Gastroesophageal sphincter (tissue), 4 donors: Measurements from ENCODE around the gene PTTG1. TPM values are rescaled to one million over a fixed set of nuclear protein-coding genes. Genes with fewer than 3 reads are reported as not detected.

Experiments used
- ATAC-seq: fragments of 150-250 bp; one replicate; pipeline ENCODE4 v1.9.1; 2016; ENCODE audit warnings: mild to moderate bottlenecking, moderate library complexity
- H3K27ac ChIP-seq, 4 donors: fragments of 200-600 bp; sonication (generic) in 3 of 4; 1 replicate in 3 of 4; 2 replicates in 1 of 4; pipeline ENCODE4 v1.5.1; 2016 to 2019
- H3K27me3 ChIP-seq: fragments of 200-600 bp; sonication (generic); one replicate; pipeline ENCODE4 v1.5.1; 2019
- H3K36me3 ChIP-seq, 2 donors: fragments of 200-600 bp; sonication (generic); one replicate each; pipeline ENCODE4 v1.5.1; 2019; ENCODE audit warnings: control low read depth in 1 of 2
- H3K4me1 ChIP-seq, 3 donors: fragments of 200-600 bp; sonication (generic); 1 replicate in 2 of 3; 2 replicates in 1 of 3; pipeline ENCODE4 v1.5.1; 2016 to 2019; ENCODE audit warnings: control low read depth in 2 of 3
- H3K4me3 ChIP-seq, 2 donors: fragments of 200-600 bp; sonication (generic); one replicate each; pipeline ENCODE4 v1.5.1; 2019; ENCODE audit warnings: mild to moderate bottlenecking in 1 of 2, moderate library complexity in 1 of 2
- H3K9me3 ChIP-seq, 3 donors: fragments of 200-600 bp; sonication (generic); one replicate each; pipeline ENCODE4 v1.5.1; 2017 to 2019; ENCODE audit warnings: control low read depth in 2 of 3
- CTCF ChIP-seq, 4 experiments: fragments of 200-600 bp in 2 of 4; fragments of 450-650 bp in 2 of 4; sonication (generic) in 1 of 4; IDR thresholded peaks; one replicate each; pipeline ENCODE4 v1.5.1; 2017 to 2019; ENCODE audit warnings: antibody characterized with exemption in 4 of 4, mild to moderate bottlenecking in 2 of 4, moderate library complexity in 2 of 4
- EP300 ChIP-seq: sonication (generic); formaldehyde crosslinking; IDR thresholded peaks from one replicate; pipeline ENCODE4 v1.6.1; 2017; ENCODE audit warnings: antibody characterized with exemption, mild to moderate bottlenecking
- POLR2A ChIP-seq, 2 donors: fragments of 450-650 bp; IDR thresholded peaks; one replicate each; pipeline ENCODE4 v1.6.1; 2017; ENCODE audit warnings: antibody characterized with exemption in 2 of 2, mild to moderate bottlenecking in 2 of 2, moderate library complexity in 1 of 2
- POLR2AphosphoS5 ChIP-seq: sonication (generic); formaldehyde crosslinking; IDR thresholded peaks from one replicate; pipeline ENCODE4 v1.6.1; 2017; ENCODE audit warnings: antibody characterized with exemption
- WGBS, 2 donors: methylation state at CpG; one replicate each; pipeline ENCODE4 v1.1.5; 2018; ENCODE audit warnings: low coverage in 1 of 2; 5-methylcytosine and 5-hydroxymethylcytosine counted together
- total RNA-seq, 4 donors: library from RNA; depleted of rRNA; stranded (reverse); fragments of >200 nt; gene quantifications; one replicate each; pipeline ENCODE4 v1.1.0, GENCODE V29; 2016

Gene PTTG1
- total RNA-seq, 4 donors from 2014 or later = 3.5 to 31.8 (median 4.8) TPM

GRCh38 chr5:160419458-160420330 lies 2.0 kb upstream of the PTTG1 start:
- TF ChIP-seq CTCF (IDR thresholded peaks at IDR 0.05) (no peak), POLR2A (IDR thresholded peaks at IDR 0.05) (no peak), POLR2AphosphoS5 (no peak), EP300 (no peak)
- peaks cover 0 to 10% of the 10 kb centered on the region in 2 donors for H3K36me3 ChIP-seq
- H3K9me3 ChIP-seq = no peaks in the 10 kb centered on the region
- H3K27me3 ChIP-seq = no peaks in the 10 kb centered on the region
- peaks cover 8 to 54% (median 12%) of the 10 kb centered on the region in 3 donors for H3K4me1 ChIP-seq
- peak overlapping the region; percentile 76 to 90 (median 90) for H3K27ac ChIP-seq
- peak overlapping the region; percentile 75 to 79 for H3K4me3 ChIP-seq
- WGBS, 2 donors = 38 to 39% methylated on average over 11 of the region's 11 CpGs
- no peak for ATAC-seq

- Histone ChIP-seq H3K36me3 (peaks cover 0 to 5% of the 10 kb centered on the region in 2 donors), H3K27me3 (no peaks in the 10 kb centered on the region), H3K27ac (no peak overlapping the region), H3K4me3 (no peak overlapping the region), H3K9me3 (no peaks in the 10 kb centered on the region), H3K4me1 (peaks cover 8 to 50% (median 12%) of the 10 kb centered on the region in 3 donors)
- TF ChIP-seq EP300 (no peak), CTCF (IDR thresholded peaks at IDR 0.05) (no peak), POLR2AphosphoS5 (no peak), POLR2A (IDR thresholded peaks at IDR 0.05) (no peak)
- no peak for ATAC-seq
Measured at GRCh38 chr5:160420331-160420610, 1.4 kb upstream of the PTTG1 start.

GRCh38 chr5:160423099-160423498 lies 1.4 kb downstream of the PTTG1 start:
- no peak for ATAC-seq
- no peaks in the 10 kb centered on the region for H3K9me3 ChIP-seq
- no peak overlapping the region for H3K27ac ChIP-seq
- H3K4me3 ChIP-seq = no peak overlapping the region
- H3K4me1 ChIP-seq = peaks cover 4 to 22% (median 5%) of the 10 kb centered on the region in 3 donors
- no peaks in the 10 kb centered on the region for H3K36me3 ChIP-seq
- 0 to 40% methylated on average over 1 to 2 of the region's 2 CpGs for WGBS, 2 donors
- H3K27me3 ChIP-seq = no peaks in the 10 kb centered on the region
- no peak for TF ChIP-seq POLR2A (IDR thresholded peaks at IDR 0.05)
- TF ChIP-seq CTCF (IDR thresholded peaks at IDR 0.05) = no peak
- TF ChIP-seq POLR2AphosphoS5 = no peak
- no peak for TF ChIP-seq EP300

GRCh38 chr5:160427607-160428006 lies 6.0 kb downstream of the PTTG1 start:
- Histone ChIP-seq H3K4me1 (no peaks in the 10 kb centered on the region), H3K27ac (no peak overlapping the region), H3K4me3 (no peak overlapping the region), H3K9me3 (no peaks in the 10 kb centered on the region), H3K36me3 (no peaks in the 10 kb centered on the region), H3K27me3 (no peaks in the 10 kb centered on the region)
- 83 to 100% methylated on average over 3 of the region's 4 CpGs for WGBS, 2 donors
- no peak for TF ChIP-seq POLR2AphosphoS5
- TF ChIP-seq EP300 = no peak
- no peak for TF ChIP-seq POLR2A (IDR thresholded peaks at IDR 0.05)
- no peak for ATAC-seq

GRCh38 chr5:160432196-160432595 lies 10.5 kb downstream of the PTTG1 start:
- ATAC-seq = no peak
- 40% methylated on average over 1 of the region's 4 CpGs; no CpG with 5 or more reads in 1 of the 2 donors for WGBS, 2 donors

More at GRCh38 chr5:160432196-160432595, 10.5 kb downstream of the PTTG1 start:
- no peak for TF ChIP-seq POLR2A (IDR thresholded peaks at IDR 0.05)
- no peak for TF ChIP-seq EP300
- no peak for TF ChIP-seq POLR2AphosphoS5
- TF ChIP-seq CTCF (IDR thresholded peaks at IDR 0.05) = no peak
- no peaks in the 10 kb centered on the region for H3K9me3 ChIP-seq
- H3K4me1 ChIP-seq = no peaks in the 10 kb centered on the region
- H3K36me3 ChIP-seq = no peaks in the 10 kb centered on the region
- no peak overlapping the region for H3K27ac ChIP-seq
- no peak overlapping the region for H3K4me3 ChIP-seq
- H3K27me3 ChIP-seq = peaks cover 6% of the 10 kb centered on the region
